Measurements from ENCODE around the gene FEZF1. TPM values are rescaled to one million over a fixed set of nuclear protein-coding genes. Genes with fewer than 3 reads are reported as not detected.

FEZF1 gene
- total and polyA plus RNA-seq, 4 donors, result not detected

GRCh38 chr7:122306320-122307227 lies 2.0 kb upstream of the FEZF1 start:
- H3K4me1 ChIP-seq (ENCODE audit: control insufficient read depth in 4 of 4, insufficient read depth in 4 of 4, low read length in 3 of 4), result peaks cover 16 to 37% (median 28%) of the 10 kb centered on the region in 4 donors
- H3K9me3 ChIP-seq (ENCODE audit: control insufficient read depth in 4 of 4, low read length in 3 of 4), result peaks cover 0 to 8% (median 0%) of the 10 kb centered on the region in 4 donors
- no peaks in the 10 kb centered on the region for H3K36me3 ChIP-seq (ENCODE audit: control insufficient read depth in 4 of 4, insufficient read depth in 3 of 4, low read depth in 1 of 4, low read length in 3 of 4)
- peaks cover 4 to 59% (median 30%) of the 10 kb centered on the region in 4 donors for H3K27me3 ChIP-seq (ENCODE audit: control insufficient read depth in 4 of 4, insufficient read depth in 4 of 4, low read length in 3 of 4)
- H3K4me3 ChIP-seq (ENCODE audit: low read depth in 1 of 3, low read length in 3 of 3), result peak overlapping the region in 1 of 3 donors; percentile 33
- no peak overlapping the region for H3K9ac ChIP-seq (ENCODE audit: low read depth in 1 of 2, low read length in 2 of 2)
- no peak overlapping the region for H3K27ac ChIP-seq (ENCODE audit: low read depth in 1 of 2, low read length in 2 of 2)
- DNase-seq (ENCODE audit: low spot score), result no peak
- TF ChIP-seq YY1 (IDR thresholded peaks at IDR 0.05) (no peak), TAF1 (conservative IDR thresholded peaks at IDR 0.05) (no peak), JUND (IDR thresholded peaks at IDR 0.05) (no peak), ATF3 (IDR thresholded peaks at IDR 0.05) (no peak), GABPA (IDR thresholded peaks at IDR 0.05 in 1 of 2, conservative IDR thresholded peaks at IDR 0.05 in 1 of 2) (no peak), NR2F2 (IDR thresholded peaks at IDR 0.05) (no peak), ZBTB33 (IDR thresholded peaks at IDR 0.05) (no peak), FOXA1 (IDR thresholded peaks at IDR 0.05) (no peak), RXRA (IDR thresholded peaks at IDR 0.05) (no peak), MAX (IDR thresholded peaks at IDR 0.05) (no peak), RAD21 (IDR thresholded peaks at IDR 0.05) (no peak), EGR1 (IDR thresholded peaks at IDR 0.05; ENCODE audit: low read depth in 2 of 2) (no peak), FOXA2 (IDR thresholded peaks at IDR 0.05) (no peak), HNF4A (conservative IDR thresholded peaks at IDR 0.05) (no peak), SP1 (IDR thresholded peaks at IDR 0.05) (no peak), HNF4G (IDR thresholded peaks at IDR 0.05) (no peak)
- TF ChIP-seq, protein P1, sequence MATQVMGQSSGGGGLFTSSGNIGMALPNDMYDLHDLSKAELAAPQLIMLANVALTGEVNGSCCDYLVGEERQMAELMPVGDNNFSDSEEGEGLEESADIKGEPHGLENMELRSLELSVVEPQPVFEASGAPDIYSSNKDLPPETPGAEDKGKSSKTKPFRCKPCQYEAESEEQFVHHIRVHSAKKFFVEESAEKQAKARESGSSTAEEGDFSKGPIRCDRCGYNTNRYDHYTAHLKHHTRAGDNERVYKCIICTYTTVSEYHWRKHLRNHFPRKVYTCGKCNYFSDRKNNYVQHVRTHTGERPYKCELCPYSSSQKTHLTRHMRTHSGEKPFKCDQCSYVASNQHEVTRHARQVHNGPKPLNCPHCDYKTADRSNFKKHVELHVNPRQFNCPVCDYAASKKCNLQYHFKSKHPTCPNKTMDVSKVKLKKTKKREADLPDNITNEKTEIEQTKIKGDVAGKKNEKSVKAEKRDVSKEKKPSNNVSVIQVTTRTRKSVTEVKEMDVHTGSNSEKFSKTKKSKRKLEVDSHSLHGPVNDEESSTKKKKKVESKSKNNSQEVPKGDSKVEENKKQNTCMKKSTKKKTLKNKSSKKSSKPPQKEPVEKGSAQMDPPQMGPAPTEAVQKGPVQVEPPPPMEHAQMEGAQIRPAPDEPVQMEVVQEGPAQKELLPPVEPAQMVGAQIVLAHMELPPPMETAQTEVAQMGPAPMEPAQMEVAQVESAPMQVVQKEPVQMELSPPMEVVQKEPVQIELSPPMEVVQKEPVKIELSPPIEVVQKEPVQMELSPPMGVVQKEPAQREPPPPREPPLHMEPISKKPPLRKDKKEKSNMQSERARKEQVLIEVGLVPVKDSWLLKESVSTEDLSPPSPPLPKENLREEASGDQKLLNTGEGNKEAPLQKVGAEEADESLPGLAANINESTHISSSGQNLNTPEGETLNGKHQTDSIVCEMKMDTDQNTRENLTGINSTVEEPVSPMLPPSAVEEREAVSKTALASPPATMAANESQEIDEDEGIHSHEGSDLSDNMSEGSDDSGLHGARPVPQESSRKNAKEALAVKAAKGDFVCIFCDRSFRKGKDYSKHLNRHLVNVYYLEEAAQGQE (IDR thresholded peaks at IDR 0.05), result no peak
- TF ChIP-seq, protein P2, sequence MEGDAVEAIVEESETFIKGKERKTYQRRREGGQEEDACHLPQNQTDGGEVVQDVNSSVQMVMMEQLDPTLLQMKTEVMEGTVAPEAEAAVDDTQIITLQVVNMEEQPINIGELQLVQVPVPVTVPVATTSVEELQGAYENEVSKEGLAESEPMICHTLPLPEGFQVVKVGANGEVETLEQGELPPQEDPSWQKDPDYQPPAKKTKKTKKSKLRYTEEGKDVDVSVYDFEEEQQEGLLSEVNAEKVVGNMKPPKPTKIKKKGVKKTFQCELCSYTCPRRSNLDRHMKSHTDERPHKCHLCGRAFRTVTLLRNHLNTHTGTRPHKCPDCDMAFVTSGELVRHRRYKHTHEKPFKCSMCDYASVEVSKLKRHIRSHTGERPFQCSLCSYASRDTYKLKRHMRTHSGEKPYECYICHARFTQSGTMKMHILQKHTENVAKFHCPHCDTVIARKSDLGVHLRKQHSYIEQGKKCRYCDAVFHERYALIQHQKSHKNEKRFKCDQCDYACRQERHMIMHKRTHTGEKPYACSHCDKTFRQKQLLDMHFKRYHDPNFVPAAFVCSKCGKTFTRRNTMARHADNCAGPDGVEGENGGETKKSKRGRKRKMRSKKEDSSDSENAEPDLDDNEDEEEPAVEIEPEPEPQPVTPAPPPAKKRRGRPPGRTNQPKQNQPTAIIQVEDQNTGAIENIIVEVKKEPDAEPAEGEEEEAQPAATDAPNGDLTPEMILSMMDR (IDR thresholded peaks at IDR 0.05; ENCODE audit: low read depth, low read length, missing input control), result no peak
- 13% methylated on average over 37 of the region's 37 CpGs for WGBS

Measured in liver (tissue), 9 donors.